IMR-90 (cell line): Measurements from ENCODE around the gene INPP5A. TPM values are rescaled to one million over a fixed set of nuclear protein-coding genes. Genes with fewer than 3 reads are reported as not detected.
"Not testable (repeated sequence)": the region's sequence is repeated elsewhere in the genome, so short reads cannot be mapped to it uniquely, and the experiment has no call there.

Source experiments
- ATAC-seq: fragments of 200-7000 bp; cut with Tn5 transposase; 2 replicates; pipeline ENCODE4 v1.9.1; 2020; ENCODE audit warnings: low read depth, mild to moderate bottlenecking, moderate library complexity
- BruUV-seq: library from RNA; stranded (reverse); fragments of 400-500 nt; replicated peaks from 2 replicates; lab custom pipeline; 2021; lab: Mats Ljungman, UMichigan
- CTCF ChIA-PET: fragments of 300-600 bp; formaldehyde crosslinking; extraction: SDS; loops from one replicate; lab custom pipeline; 2021; ENCODE audit warnings: antibody characterized with exemption; lab: Yijun Ruan, JAX
- POLR2A ChIA-PET: fragments of 300-600 bp; sonication (Branson Sonifier 250); formaldehyde crosslinking; loops from one replicate; lab custom pipeline; 2022; ENCODE audit warnings: antibody characterized with exemption; ENCODE audit not compliant: unreplicated experiment; lab: Charles Lee
- DNase-seq: peaks from one replicate; pipeline ENCODE4 v3.0.0; 2013
- H2AFZ ChIP-seq: replicated peaks from 2 replicates; pipeline ENCODE3; 2013; ENCODE audit warnings: low read length, mild to moderate bottlenecking; ENCODE audit not compliant: poor library complexity
- H2AK5ac ChIP-seq: 2 replicates; pipeline ENCODE4 v1.6.1; 2013; ENCODE audit warnings: low read depth, low read length, inconsistent platforms
- H2AK9ac ChIP-seq: replicated peaks from 2 replicates; pipeline ENCODE3; 2013; ENCODE audit warnings: mild to moderate bottlenecking, low read depth, low read length, moderate library complexity; ENCODE audit not compliant: poor library complexity
- H2BK120ac ChIP-seq: 2 replicates; pipeline ENCODE4 v1.6.1; 2013; ENCODE audit warnings: low read depth, low read length, inconsistent platforms
- H2BK15ac ChIP-seq: 3 replicates; pipeline ENCODE4 v1.6.1; 2013; ENCODE audit warnings: low read depth, low read length, inconsistent platforms
- H2BK20ac ChIP-seq: 2 replicates; pipeline ENCODE4 v1.6.1; 2013; ENCODE audit warnings: low read depth, mild to moderate bottlenecking, inconsistent platforms, low read length, moderate library complexity
- H2BK5ac ChIP-seq: 2 replicates; pipeline ENCODE4 v1.6.1; 2013; ENCODE audit warnings: mild to moderate bottlenecking, low read depth, low read length, inconsistent platforms; ENCODE audit not compliant: poor library complexity, severe bottlenecking
- H3K14ac ChIP-seq: replicated peaks from 2 replicates; pipeline ENCODE4 v1.6.1; 2013; ENCODE audit warnings: low read depth, low read length, inconsistent platforms
- H3K18ac ChIP-seq: 2 replicates; pipeline ENCODE4 v1.6.1; 2013; ENCODE audit warnings: low read depth, low read length, control low read depth
- H3K23ac ChIP-seq: 2 replicates; pipeline ENCODE4 v1.6.1; 2013; ENCODE audit warnings: low read depth, low read length, inconsistent platforms
- H3K27ac ChIP-seq: 2 replicates; pipeline ENCODE4 v1.5.1; 2013; ENCODE audit warnings: mild to moderate bottlenecking, control low read depth, low read length; ENCODE audit not compliant: insufficient read depth
- H3K27me3 ChIP-seq: 2 replicates; pipeline ENCODE4 v1.6.1; 2013; ENCODE audit warnings: low read length; ENCODE audit not compliant: control insufficient read depth, insufficient read depth
- H3K36me3 ChIP-seq: 2 replicates; pipeline ENCODE4 v1.6.1; 2013; ENCODE audit warnings: low read length, mixed read lengths; ENCODE audit not compliant: control insufficient read depth, insufficient read depth
- H3K4ac ChIP-seq: 2 replicates; pipeline ENCODE4 v1.6.1; 2013; ENCODE audit warnings: low read depth, low read length, inconsistent platforms
- H3K4me1 ChIP-seq: 2 replicates; pipeline ENCODE4 v1.6.1; 2013; ENCODE audit warnings: low read length, mixed read lengths; ENCODE audit not compliant: control insufficient read depth, insufficient read depth
- H3K4me2 ChIP-seq: 2 replicates; pipeline ENCODE4 v1.6.1; 2013; ENCODE audit warnings: low read depth, mild to moderate bottlenecking, control low read depth, low read length, moderate library complexity
- H3K4me3 ChIP-seq: 2 replicates; pipeline ENCODE4 v1.5.1; 2013; ENCODE audit warnings: low read depth, mild to moderate bottlenecking, control low read depth, low read length, moderate library complexity; ENCODE audit not compliant: insufficient read depth
- H3K56ac ChIP-seq: 2 replicates; pipeline ENCODE4 v1.6.1; 2013; ENCODE audit warnings: low read length, inconsistent platforms; ENCODE audit not compliant: insufficient read depth; ENCODE audit errors: extremely low read depth
- H3K79me1 ChIP-seq, 2 experiments: 2 replicates each; pipeline ENCODE4 v1.6.1; 2013; ENCODE audit warnings: low read length in 2 of 2, inconsistent platforms in 1 of 2, low read depth in 1 of 2
- H3K9ac ChIP-seq: 2 replicates; pipeline ENCODE4 v1.6.1; 2013; ENCODE audit warnings: low read depth, low read length, control low read depth
- H3K9me1 ChIP-seq: 2 replicates; pipeline ENCODE4 v1.6.1; 2013; ENCODE audit warnings: low read length, inconsistent platforms; ENCODE audit not compliant: insufficient read depth
- H3K9me3 ChIP-seq: 2 replicates; pipeline ENCODE4 v1.6.1; 2013; ENCODE audit warnings: low read length; ENCODE audit not compliant: control insufficient read depth, insufficient read depth
- H4K20me1 ChIP-seq: 2 replicates; pipeline ENCODE4 v1.6.1; 2013; ENCODE audit warnings: low read length, inconsistent platforms; ENCODE audit not compliant: insufficient read depth
- H4K5ac ChIP-seq: 2 replicates; pipeline ENCODE4 v1.6.1; 2013; ENCODE audit warnings: mild to moderate bottlenecking, low read depth, low read length, control low read depth
- H4K8ac ChIP-seq, 2 experiments: 2 replicates each; pipeline ENCODE4 v1.6.1; 2013; ENCODE audit warnings: low read depth in 2 of 2, low read length in 2 of 2, control low read depth in 1 of 2, inconsistent platforms in 1 of 2
- H4K91ac ChIP-seq: 2 replicates; pipeline ENCODE4 v1.6.1; 2013; ENCODE audit warnings: low read depth, low read length, inconsistent platforms; ENCODE audit not compliant: insufficient read depth
- WGBS, 2 experiments: methylation state at CpG; one replicate each; pipeline versions ENCODE4 v1.1.5 to v1.1.7; 2013; ENCODE audit warnings: missing lambda C conversion rate in 2 of 2; ENCODE audit not compliant: insufficient read length in 1 of 2; ENCODE audit errors: extremely low coverage in 2 of 2; 5-methylcytosine and 5-hydroxymethylcytosine counted together
- dilution Hi-C: fragments of 300-500 bp; cut with HindIII; formaldehyde crosslinking; loops from one replicate; pipeline ENCODE4 v1.14.3; 2018; ENCODE audit warnings: low sequenced_read_pairs; ENCODE audit not compliant: unreplicated experiment
- in situ Hi-C: fragments of 300-500 bp; cut with MboI; formaldehyde crosslinking; loops from 3 replicates; pipeline ENCODE4 v1.14.3; 2019; ENCODE audit warnings: low sequenced_read_pairs, inconsistent platforms, mixed read lengths
- intact Hi-C: fragments of 100-400 bp; cut with micrococcal nuclease; formaldehyde crosslinking; loops from 2 replicates; pipeline ENCODE4 v1.10.0; 2022
- polyA plus RNA-seq, 3 experiments: library from polyadenylated mRNA; depleted of rRNA; stranded (reverse); fragments of >200 nt; gene quantifications; 2 replicates each; pipeline ENCODE4 v1.2.3, GENCODE V29; 2012; ENCODE audit warnings: low replicate concordance in 1 of 3
- total RNA-seq: library from RNA; depleted of rRNA; stranded (reverse); fragments of >200 nt; gene quantifications from 2 replicates; pipeline ENCODE4 v1.2.3, GENCODE V29; 2012

The INPP5A gene
- total and polyA plus RNA-seq, 2 of the 4 experiments (the other 2 are of a cell fraction): 21.4 to 36.7 TPM

- H3K36me3 ChIP-seq, H3K4ac ChIP-seq, CTCF ChIA-PET, ATAC-seq, H3K23ac ChIP-seq, intact Hi-C loops, H3K4me2 ChIP-seq, H3K27ac ChIP-seq, H3K56ac ChIP-seq, H2AK5ac ChIP-seq, H3K9me1 ChIP-seq, H2BK15ac ChIP-seq, H2AK9ac ChIP-seq, H2AFZ ChIP-seq, H4K5ac ChIP-seq, H2BK20ac ChIP-seq, DNase-seq, dilution Hi-C loops, H3K4me3 ChIP-seq, H2BK120ac ChIP-seq, H3K27me3 ChIP-seq, H2BK5ac ChIP-seq, BruUV-seq, in situ Hi-C loops, H4K8ac ChIP-seq, H4K20me1 ChIP-seq, H4K91ac ChIP-seq, H3K14ac ChIP-seq, H3K18ac ChIP-seq, POLR2A ChIA-PET, H3K9ac ChIP-seq: not testable (repeated sequence)
- Histone ChIP-seq H3K9me3 (peaks cover 13% of the 10 kb centered on the region; the same call in 1 of the 2 replicates), H3K79me1 (peaks cover 4 to 22% of the 10 kb centered on the region in 2 experiments), H3K4me1 (peaks cover 14% of the 10 kb centered on the region)
- 100% methylated on average over 3 of the region's 9 CpGs; no CpG with 5 or more reads in 1 of the 2 experiments for WGBS, 2 experiments
Measured at GRCh38 chr10:132704815-132705064, 167.2 kb downstream of the INPP5A start.
